HepG2 (cell line): ENCODE data around the gene COL9A3. TPM values are rescaled to one million over a fixed set of nuclear protein-coding genes. Genes with fewer than 3 reads are reported as not detected.
A peak's percentile ranks its signal among the peaks of the same experiment; 100 is the strongest.

Experiments
- ATAC-seq: fragments of 200-7000 bp; cut with Tn5 transposase; 3 replicates; pipeline ENCODE4 v1.9.1; 2020; ENCODE audit warnings: mild to moderate bottlenecking, moderate library complexity
- BruUV-seq: library from RNA; stranded (reverse); fragments of 400-500 nt; replicated peaks from 2 replicates; lab custom pipeline; 2021; lab: Mats Ljungman, UMichigan
- CTCF ChIA-PET: fragments of 300-600 bp; formaldehyde crosslinking; extraction: SDS; loops from one replicate; lab custom pipeline; 2021; ENCODE audit warnings: low total read pairs, inconsistent platforms, low intra/inter-chr PET ratio; lab: Yijun Ruan, JAX
- POLR2A ChIA-PET: fragments of 350-600 bp; sonication (Branson Sonifier 250); formaldehyde crosslinking; loops from one replicate; lab custom pipeline; 2020; ENCODE audit warnings: antibody characterized with exemption, inconsistent platforms; lab: Yijun Ruan, JAX
- DNase-seq: peaks from one replicate; pipeline ENCODE4 v3.0.0-alpha.2; 2015; ENCODE audit warnings: low spot score
- FAIRE-seq: peaks from 3 replicates; lab custom pipeline; 2011; peaks lifted over from hg19 to GRCh38; lab: Jason Lieb, UNC
- H2AFZ ChIP-seq: one replicate; pipeline ENCODE4 v1.6.1; 2011; ENCODE audit warnings: low read length, inconsistent platforms
- H3K27ac ChIP-seq: fragments of 300-600 bp; 3 replicates; pipeline ENCODE4 v1.8.0; 2011; ENCODE audit warnings: mixed run types, mild to moderate bottlenecking, mixed read lengths, low read length, inconsistent platforms; ENCODE audit not compliant: insufficient read depth; ENCODE audit errors: extremely low read length
- H3K27me3 ChIP-seq, 2 experiments: fragments of 200-600 bp in 1 of 2; 2 replicates in 1 of 2; 3 replicates in 1 of 2; pipeline versions ENCODE4 v1.6.0 to v1.8.0; 2011; ENCODE audit warnings: low read length in 2 of 2, mild to moderate bottlenecking in 2 of 2, moderate library complexity in 2 of 2, inconsistent platforms in 1 of 2; ENCODE audit not compliant: insufficient read depth in 2 of 2, control insufficient read depth in 1 of 2
- H3K36me3 ChIP-seq, 2 experiments: fragments of 200-600 bp in 1 of 2; replicated peaks in 1 of 2; 2 replicates in 1 of 2; 3 replicates in 1 of 2; pipeline versions ENCODE4 v1.5.1 to v1.8.0; 2011; ENCODE audit warnings: low read length in 2 of 2, inconsistent platforms in 1 of 2; ENCODE audit not compliant: insufficient read depth in 2 of 2, control insufficient read depth in 1 of 2
- H3K4me1 ChIP-seq: 2 replicates; pipeline ENCODE4 v1.5.1; 2012; ENCODE audit warnings: low read length, inconsistent platforms; ENCODE audit not compliant: insufficient read depth
- H3K4me2 ChIP-seq: 2 replicates; pipeline ENCODE4 v1.6.0; 2011; ENCODE audit warnings: low read depth, low read length, inconsistent platforms
- H3K4me3 ChIP-seq, 3 experiments: fragments of 200-600 bp in 1 of 3; sonication (generic), shearing (Covaris generic) in 1 of 3; replicated peaks in 1 of 3; 2 replicates each; pipeline ENCODE4 v1.5.1; 2011 to 2016; ENCODE audit warnings: low read length in 3 of 3, inconsistent platforms in 2 of 3, low read depth in 2 of 3, mild to moderate bottlenecking in 2 of 3, control low read depth in 1 of 3, mixed read lengths in 1 of 3; ENCODE audit not compliant: insufficient read depth in 1 of 3
- H3K79me2 ChIP-seq: one replicate; pipeline ENCODE4 v1.6.1; 2011; ENCODE audit warnings: low read length, inconsistent platforms; ENCODE audit not compliant: insufficient read depth
- H3K9ac ChIP-seq: 2 replicates; pipeline ENCODE4 v1.6.0; 2011; ENCODE audit warnings: mild to moderate bottlenecking, low read depth, low read length, inconsistent platforms; ENCODE audit not compliant: insufficient read depth
- H3K9me3 ChIP-seq: 2 replicates; pipeline ENCODE4 v1.5.1; 2012; ENCODE audit warnings: mild to moderate bottlenecking, low read length
- H4K20me1 ChIP-seq: 2 replicates; pipeline ENCODE4 v1.6.0; 2011; ENCODE audit warnings: inconsistent platforms, mild to moderate bottlenecking, low read length, moderate library complexity; ENCODE audit not compliant: insufficient read depth
- KDM1A ChIP-seq: IDR thresholded peaks from 2 replicates; pipeline ENCODE4 v1.6.1; 2016; ENCODE audit warnings: missing compliant biosample characterization
- MYC ChIP-seq: sonication (generic); formaldehyde crosslinking; IDR thresholded peaks from 2 replicates; pipeline ENCODE4 v1.9.0; 2021; ENCODE audit warnings: missing genetic modification reagents, borderline replicate concordance
- PAX8 ChIP-seq: sonication (generic); formaldehyde crosslinking; IDR thresholded peaks from 2 replicates; pipeline ENCODE4 v1.8.0; 2022; ENCODE audit warnings: mild to moderate bottlenecking, missing genetic modification reagents, borderline replicate concordance
- SYNCRIP ChIP-seq: fragments of 200-400 bp; formaldehyde crosslinking; IDR thresholded peaks from 2 replicates; pipeline ENCODE4 v1.6.1; 2018; ENCODE audit warnings: mild to moderate bottlenecking, low read depth, low read length; ENCODE audit not compliant: insufficient read depth
- TAF1 ChIP-seq: sonication (generic); formaldehyde crosslinking; IDR thresholded peaks from 2 replicates; pipeline ENCODE4 v1.4.0; 2020; ENCODE audit warnings: missing genetic modification reagents
- ZEB1 ChIP-seq: IDR thresholded peaks from 2 replicates; pipeline ENCODE4 v1.6.1; 2012; ENCODE audit warnings: mild to moderate bottlenecking, low read depth, inconsistent platforms; ENCODE audit not compliant: insufficient replicate concordance
- ZNF772 ChIP-seq: sonication (generic); formaldehyde crosslinking; IDR thresholded peaks from 2 replicates; pipeline ENCODE4 v1.5.0; 2020; ENCODE audit warnings: mild to moderate bottlenecking, missing genetic modification reagents
- ZSCAN9 ChIP-seq: IDR thresholded peaks from 2 replicates; pipeline ENCODE4 v1.6.1; 2016; ENCODE audit warnings: borderline replicate concordance
- WGBS: methylation state at CpG from one replicate; pipeline ENCODE4 v1.1.6; 2017; ENCODE audit warnings: low lambda C conversion rate; 5-methylcytosine and 5-hydroxymethylcytosine counted together
- in situ Hi-C: cut with HindIII; loops from 2 replicates; pipeline ENCODE4 v1.10.0; 2017; ENCODE audit warnings: low pct_unique_long_range_greater_than_20kb; ENCODE audit not compliant: extremely low pct_ligation_motif_present
- intact Hi-C: fragments of 100-400 bp; cut with micrococcal nuclease; formaldehyde crosslinking; loops from one replicate; pipeline ENCODE4 v1.10.0; 2022; ENCODE audit not compliant: unreplicated experiment
- polyA plus RNA-seq, 8 experiments: library from polyadenylated mRNA; depleted of rRNA in 3 of 8; stranded (reverse) in 7 of 8; unstranded in 1 of 8; fragments of >200 nt; fragmentation: Illumina TruSeq in 4 of 8; extraction: Trizol in 4 of 8; gene quantifications; 2 replicates each; pipeline versions ENCODE4 v1.2.1 to v1.2.3, GENCODE V29; 2011 to 2016; ENCODE audit warnings: low read depth in 4 of 8, missing spikeins in 1 of 8, mixed read lengths in 1 of 8; ENCODE audit not compliant: insufficient read depth in 1 of 8
- total RNA-seq, 5 experiments: library from RNA; depleted of rRNA; stranded (reverse); fragments of >200 nt; fragmentation: Illumina TruSeq; extraction: Trizol; gene quantifications; 2 replicates each; pipeline ENCODE4 v1.2.3, GENCODE V29; 2016; ENCODE audit warnings: low read depth in 1 of 5
- TF ChIP-seq, protein P1 (sequence below): sonication (generic); formaldehyde crosslinking; IDR thresholded peaks from 2 replicates; pipeline ENCODE4 v1.5.0; 2020; ENCODE audit warnings: missing genetic modification reagents
- TF ChIP-seq, protein P2 (sequence below): sonication (generic); formaldehyde crosslinking; IDR thresholded peaks from 2 replicates; pipeline ENCODE4 v1.8.0; 2022; ENCODE audit warnings: mild to moderate bottlenecking, missing genetic modification reagents, moderate library complexity
- TF ChIP-seq, protein P3 (sequence below): sonication (generic); formaldehyde crosslinking; IDR thresholded peaks from 2 replicates; pipeline ENCODE4 v1.8.0; 2023; ENCODE audit warnings: mild to moderate bottlenecking, missing genetic modification reagents
- TF ChIP-seq, protein P4 (sequence below): IDR thresholded peaks from 2 replicates; pipeline ENCODE4 v1.6.1; 2016; ENCODE audit warnings: low read depth, control low read depth

COL9A3 gene
- total and polyA plus RNA-seq, 2 of the 13 experiments (the other 11 are each of a cell fraction or from before 2014, with no cell fraction given), result 155 to 204 TPM

DNA sequence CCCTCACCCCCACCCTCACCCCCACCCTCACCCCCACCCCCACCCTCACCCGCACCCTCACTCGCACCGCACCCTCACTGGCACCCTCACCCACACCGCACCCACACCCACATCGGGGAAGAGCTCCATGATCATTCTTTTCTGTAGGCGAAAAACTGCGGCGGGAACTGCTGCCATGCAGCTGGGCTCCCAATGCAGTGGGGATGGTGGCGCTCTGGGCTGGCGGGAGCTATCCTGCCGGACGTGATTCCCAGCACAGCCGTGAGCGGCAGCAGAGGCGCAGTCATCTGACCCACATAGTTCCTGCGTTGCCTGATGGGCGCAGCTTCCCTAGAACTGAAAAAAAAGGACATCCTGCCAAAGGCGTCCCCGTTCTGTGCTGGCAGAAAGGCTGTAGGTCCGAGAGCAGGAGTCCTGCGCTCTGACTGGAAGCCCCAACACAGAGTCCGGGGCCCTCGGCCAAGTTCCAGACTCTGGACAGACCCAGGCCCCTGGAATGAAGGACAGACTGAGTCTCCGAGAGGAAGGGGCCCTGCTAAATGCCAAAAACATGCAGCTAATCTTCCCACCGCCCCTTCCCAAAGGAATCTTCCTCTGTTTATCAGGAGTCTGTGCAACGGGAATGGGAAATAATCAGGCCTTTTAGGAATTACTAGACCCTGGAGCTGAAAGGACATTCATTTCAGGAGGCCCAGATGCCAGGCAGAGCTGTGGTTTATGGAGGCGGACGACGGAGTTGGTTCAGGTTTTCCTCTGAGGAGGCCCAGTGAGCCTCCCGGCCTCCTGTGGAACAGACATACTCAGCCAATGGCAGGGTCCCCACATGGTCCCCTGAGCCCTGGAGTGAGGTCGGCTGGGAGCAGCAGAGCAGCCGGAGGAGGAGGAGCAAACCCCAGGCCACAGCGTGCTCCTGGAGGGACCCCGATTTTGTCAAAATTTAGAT is 58.8 kb downstream of the COL9A3 start:
- H3K4me2 ChIP-seq, result peak overlapping the region; percentile 62
- peak; percentile 92 for DNase-seq
- peak; percentile 85 for ATAC-seq
- peak overlapping the region; percentile 8 to 53 (median 13); a peak in 5 of 6 replicates for H3K4me3 ChIP-seq
- intact Hi-C loops, result loop anchor here (1.0 to 2.0 kb wide), 3 partner anchors 46 to 133 kb away; no protein-coding TSS in a partner anchor
- ChIA-PET CTCF (interaction anchor here (1.4 kb wide), 1 partner anchor 25 kb away, joined by 4 read pairs; no protein-coding TSS in a partner anchor), POLR2A (interaction anchor here (0.7 to 6.2 kb wide), 27 partner anchors 9 to 507 kb away, joined by 3 to 59 read pairs (median 4); partner anchors contain the start of genes GID8, SLC17A9 and TCFL5)
- FAIRE-seq, result peak; percentile 86
- no TSS peak for BruUV-seq
- peak overlapping the region; percentile 48 for H3K27ac ChIP-seq
- H2AFZ ChIP-seq, result peak overlapping the region; percentile 42
- in situ Hi-C loops, result no loop called here
- H3K9ac ChIP-seq, result peak overlapping the region; percentile 56; the same call in 1 of the 2 replicates
- peaks cover 67% of the 10 kb centered on the region for H3K4me1 ChIP-seq
- H3K79me2 ChIP-seq, result no peaks in the 10 kb centered on the region
- H3K9me3 ChIP-seq, result no peaks in the 10 kb centered on the region
- no peaks in the 10 kb centered on the region for H4K20me1 ChIP-seq
- WGBS, result 42% methylated on average over 30 of the region's 34 CpGs
- H3K27me3 ChIP-seq, result peaks cover 0 to 6% of the 10 kb centered on the region in 2 experiments; a peak in 2 of 5 replicates
- 0 out of 5 replicates have a peak, but pooled peaks cover 0 to 2% of the 10 kb centered on the region in 2 experiments for H3K36me3 ChIP-seq
- TF ChIP-seq ZSCAN9 (no peak), ZEB1 (no peak), MYC (CRISPR knock-in tag) (peak; percentile 47; the same call in 1 of the 2 replicates), ZNF772 (no peak), PAX8 (CRISPR knock-in tag) (peak; percentile 79; the same call in 1 of the 2 replicates), KDM1A (peak; percentile 8; the same call in 1 of the 2 replicates), SYNCRIP (no peak), TAF1 (CRISPR knock-in tag) (peak; percentile 54)
- TF ChIP-seq, protein P1, sequence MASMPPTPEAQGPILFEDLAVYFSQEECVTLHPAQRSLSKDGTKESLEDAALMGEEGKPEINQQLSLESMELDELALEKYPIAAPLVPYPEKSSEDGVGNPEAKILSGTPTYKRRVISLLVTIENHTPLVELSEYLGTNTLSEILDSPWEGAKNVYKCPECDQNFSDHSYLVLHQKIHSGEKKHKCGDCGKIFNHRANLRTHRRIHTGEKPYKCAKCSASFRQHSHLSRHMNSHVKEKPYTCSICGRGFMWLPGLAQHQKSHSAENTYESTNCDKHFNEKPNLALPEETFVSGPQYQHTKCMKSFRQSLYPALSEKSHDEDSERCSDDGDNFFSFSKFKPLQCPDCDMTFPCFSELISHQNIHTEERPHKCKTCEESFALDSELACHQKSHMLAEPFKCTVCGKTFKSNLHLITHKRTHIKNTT (CRISPR knock-in tag), result no peak
- TF ChIP-seq, protein P2, sequence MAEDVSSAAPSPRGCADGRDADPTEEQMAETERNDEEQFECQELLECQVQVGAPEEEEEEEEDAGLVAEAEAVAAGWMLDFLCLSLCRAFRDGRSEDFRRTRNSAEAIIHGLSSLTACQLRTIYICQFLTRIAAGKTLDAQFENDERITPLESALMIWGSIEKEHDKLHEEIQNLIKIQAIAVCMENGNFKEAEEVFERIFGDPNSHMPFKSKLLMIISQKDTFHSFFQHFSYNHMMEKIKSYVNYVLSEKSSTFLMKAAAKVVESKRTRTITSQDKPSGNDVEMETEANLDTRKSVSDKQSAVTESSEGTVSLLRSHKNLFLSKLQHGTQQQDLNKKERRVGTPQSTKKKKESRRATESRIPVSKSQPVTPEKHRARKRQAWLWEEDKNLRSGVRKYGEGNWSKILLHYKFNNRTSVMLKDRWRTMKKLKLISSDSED (CRISPR knock-in tag), result no peak
- TF ChIP-seq, protein P3, sequence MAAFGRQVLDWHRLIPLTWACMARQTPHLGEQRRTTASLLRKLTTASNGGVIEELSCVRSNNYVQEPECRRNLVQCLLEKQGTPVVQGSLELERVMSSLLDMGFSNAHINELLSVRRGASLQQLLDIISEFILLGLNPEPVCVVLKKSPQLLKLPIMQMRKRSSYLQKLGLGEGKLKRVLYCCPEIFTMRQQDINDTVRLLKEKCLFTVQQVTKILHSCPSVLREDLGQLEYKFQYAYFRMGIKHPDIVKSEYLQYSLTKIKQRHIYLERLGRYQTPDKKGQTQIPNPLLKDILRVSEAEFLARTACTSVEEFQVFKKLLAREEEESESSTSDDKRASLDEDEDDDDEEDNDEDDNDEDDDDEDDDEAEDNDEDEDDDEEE (CRISPR knock-in tag), result no peak
- TF ChIP-seq, protein P4, sequence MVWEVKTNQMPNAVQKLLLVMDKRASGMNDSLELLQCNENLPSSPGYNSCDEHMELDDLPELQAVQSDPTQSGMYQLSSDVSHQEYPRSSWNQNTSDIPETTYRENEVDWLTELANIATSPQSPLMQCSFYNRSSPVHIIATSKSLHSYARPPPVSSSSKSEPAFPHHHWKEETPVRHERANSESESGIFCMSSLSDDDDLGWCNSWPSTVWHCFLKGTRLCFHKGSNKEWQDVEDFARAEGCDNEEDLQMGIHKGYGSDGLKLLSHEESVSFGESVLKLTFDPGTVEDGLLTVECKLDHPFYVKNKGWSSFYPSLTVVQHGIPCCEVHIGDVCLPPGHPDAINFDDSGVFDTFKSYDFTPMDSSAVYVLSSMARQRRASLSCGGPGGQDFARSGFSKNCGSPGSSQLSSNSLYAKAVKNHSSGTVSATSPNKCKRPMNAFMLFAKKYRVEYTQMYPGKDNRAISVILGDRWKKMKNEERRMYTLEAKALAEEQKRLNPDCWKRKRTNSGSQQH, result no peak
